GM23338 (cell line): Measurements from ENCODE around the gene HDAC5. TPM values are rescaled to one million over a fixed set of nuclear protein-coding genes. Genes with fewer than 3 reads are reported as not detected.

Experiments
- ETS1 ChIP-seq: IDR thresholded peaks from 2 replicates; pipeline ENCODE4 v1.6.1; 2016; ENCODE audit warnings: antibody characterized with exemption
- EZH2 ChIP-seq: fragments of 200-600 bp; sonication (generic); IDR thresholded peaks from one replicate; pipeline ENCODE4 v1.8.0; 2017; ENCODE audit warnings: antibody characterized with exemption, mild to moderate bottlenecking, low read depth; ENCODE audit not compliant: unreplicated experiment
- NANOG ChIP-seq: IDR thresholded peaks from 2 replicates; pipeline ENCODE4 v1.6.1; 2016; ENCODE audit warnings: antibody characterized with exemption, borderline replicate concordance
- REST ChIP-seq: IDR thresholded peaks from one replicate; pipeline ENCODE4 v1.6.1; 2018; ENCODE audit warnings: antibody characterized with exemption; ENCODE audit not compliant: unreplicated experiment
- ZNF114 ChIP-seq: fragments of 250-450 bp; sonication (Bioruptor Pico); IDR thresholded peaks from 2 replicates; pipeline ENCODE4 v1.5.0; 2020; ENCODE audit warnings: mild to moderate bottlenecking, moderate library complexity
- ZNF331 ChIP-seq: fragments of 250-450 bp; sonication (Bioruptor Pico); IDR thresholded peaks from 2 replicates; pipeline ENCODE4 v1.5.0; 2020; ENCODE audit warnings: low read depth, mild to moderate bottlenecking, moderate library complexity
- ZNF462 ChIP-seq: fragments of 250-450 bp; sonication (Bioruptor Pico); IDR thresholded peaks from 2 replicates; pipeline ENCODE4 v1.5.0; 2020; ENCODE audit warnings: mild to moderate bottlenecking, moderate library complexity
- polyA plus RNA-seq: library from polyadenylated mRNA; unstranded; fragments of >200 nt; fragmentation: Nextera tagmentation; extraction: Ambion mirVana; gene quantifications from 2 replicates; pipeline ENCODE4 v1.2.1, GENCODE V29; 2016
- total RNA-seq: library from RNA; depleted of rRNA; stranded (reverse); fragments of >200 nt; shearing (Covaris generic); gene quantifications from 2 replicates; pipeline ENCODE4 v1.2.3, GENCODE V29; 2014

HDAC5 gene
- total and polyA plus RNA-seq, 2 experiments from 2014 or later: 16.9 to 71.1 TPM

GRCh38 chr17:44061446-44061845 is 62.0 kb downstream of the HDAC5 start (continued):
- TF ChIP-seq ZNF462 (CRISPR knock-in tag): no peak
- no peak for TF ChIP-seq ZNF331
- no peak for TF ChIP-seq ETS1
- no peak for TF ChIP-seq EZH2
- TF ChIP-seq REST: no peak
- no peak for TF ChIP-seq NANOG
- TF ChIP-seq ZNF114: no peak
